ENCODE results near the gene PTGES3.

DNA sequence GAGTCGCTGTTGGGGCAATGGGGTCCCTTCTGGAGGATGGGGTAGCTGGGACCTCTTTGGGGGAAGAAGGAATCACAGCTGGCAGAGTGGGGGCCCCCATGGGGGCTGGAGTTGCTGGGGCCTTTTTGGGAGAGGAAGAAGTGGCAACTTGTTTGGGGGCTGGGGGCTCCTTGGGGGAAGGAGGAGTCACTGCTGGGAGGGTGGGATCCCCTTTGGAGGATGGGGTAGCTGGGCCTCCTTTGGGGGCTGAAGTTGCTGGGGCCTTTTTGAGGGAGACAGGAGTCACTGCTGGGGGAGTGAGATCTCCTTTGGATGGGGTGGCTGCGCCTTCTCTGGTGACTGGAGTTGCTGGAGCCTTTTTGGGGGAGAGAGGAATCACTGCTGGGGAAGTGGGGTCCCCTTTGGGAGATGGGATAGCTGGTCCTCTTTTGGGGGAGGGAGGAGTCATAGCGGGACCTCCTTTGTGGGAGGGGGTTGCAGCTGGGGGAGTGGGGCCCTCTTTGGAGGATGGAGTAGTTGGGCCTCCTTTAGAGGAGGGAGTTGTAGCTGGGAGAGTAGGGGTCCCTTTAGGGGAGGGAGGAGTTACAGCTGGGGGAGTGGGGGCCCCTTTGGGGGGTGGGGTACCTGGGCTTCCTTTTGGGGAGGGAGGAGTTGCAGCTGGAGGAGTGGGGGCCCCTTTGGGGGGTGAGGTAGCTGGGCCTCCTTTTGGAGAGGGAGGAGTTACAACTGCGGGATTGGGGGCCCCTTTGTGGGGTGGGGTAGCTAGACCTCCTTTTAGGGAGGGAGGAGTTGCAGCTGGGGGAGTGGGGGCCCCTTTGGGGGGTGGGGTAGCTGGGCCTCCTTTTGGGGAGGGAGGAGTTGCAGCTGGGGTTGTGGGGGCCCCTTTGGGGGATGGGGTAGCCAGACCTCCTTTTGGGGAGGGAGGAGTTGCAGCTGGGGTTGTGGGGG is 29.1 kb upstream of the PTGES3 start:
- TF ChIP-seq GATA2 (IDR thresholded peaks at IDR 0.05; ENCODE audit: low read depth, low read length): no peak
- TF ChIP-seq GATA3 (IDR thresholded peaks at IDR 0.05; ENCODE audit: low read depth, low read length): no peak

Data from SH-SY5Y (cell line).